HEK293T (cell line): ENCODE measurements around the gene TIAM1.

Experiments used
- BHLHE40 ChIP-seq: fragments of 450-650 bp; IDR thresholded peaks from 2 replicates; pipeline ENCODE4 v1.6.1; 2016; ENCODE audit warnings: mild to moderate bottlenecking, moderate library complexity, borderline replicate concordance
- ELF4 ChIP-seq: fragments of 450-650 bp; IDR thresholded peaks from 2 replicates; pipeline ENCODE4 v1.6.1; 2017; ENCODE audit warnings: antibody characterized with exemption
- FOXM1 ChIP-seq: fragments of 450-650 bp; IDR thresholded peaks from 2 replicates; pipeline ENCODE4 v1.6.1; 2017; ENCODE audit warnings: mild to moderate bottlenecking, borderline replicate concordance
- SP1 ChIP-seq: fragments of 450-650 bp; IDR thresholded peaks from 2 replicates; pipeline ENCODE4 v1.6.1; 2017

DNA sequence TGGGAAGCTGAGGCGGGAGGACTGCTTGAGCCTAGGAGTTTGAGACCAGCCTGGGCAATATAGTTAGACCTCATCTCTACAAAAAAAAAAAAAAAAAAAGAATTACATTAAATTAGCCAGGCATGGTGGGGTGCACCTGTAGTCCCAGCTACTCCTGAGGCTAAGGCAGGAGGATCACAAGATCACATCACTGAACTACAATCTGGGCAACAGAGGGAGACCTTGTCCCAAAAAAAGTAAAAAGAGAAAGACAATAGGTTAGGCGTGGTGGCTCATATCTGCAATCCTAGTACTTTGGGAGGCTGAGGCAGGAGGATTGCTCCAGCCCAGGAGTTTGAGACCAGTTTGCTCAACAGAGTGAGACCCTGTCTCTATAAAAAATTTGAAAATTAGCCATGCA, 130.3 kb downstream of the TIAM1 start:
- no peak for TF ChIP-seq SP1
- TF ChIP-seq ELF4, result no peak
- TF ChIP-seq FOXM1, result no peak
- TF ChIP-seq BHLHE40, result no peak
